Calu3 (cell line): ENCODE measurements around the gene TINCR. TPM values are rescaled to one million over a fixed set of nuclear protein-coding genes. Genes with fewer than 3 reads are reported as not detected.

Experiments
- BruUV-seq: library from RNA; stranded (reverse); fragments of 400-500 nt; replicated peaks from 2 replicates; lab custom pipeline; 2021; lab: Mats Ljungman, UMichigan
- CTCF ChIA-PET: fragments of 300-600 bp; sonication (Branson Sonifier 250); formaldehyde crosslinking; loops from one replicate; lab custom pipeline; 2022; ENCODE audit warnings: antibody characterized with exemption; lab: Charles Lee
- DNase-seq: peaks from one replicate; pipeline ENCODE4 v3.0.0; 2022
- H3K27ac Mint-ChIP-seq: one replicate; pipeline ENCODE4 v1.8.0; 2022; ENCODE audit warnings: mixed read lengths; ENCODE audit not compliant: unreplicated experiment
- H3K27me3 Mint-ChIP-seq: one replicate; pipeline ENCODE4 v1.8.0; 2022; ENCODE audit warnings: mixed read lengths; ENCODE audit not compliant: unreplicated experiment
- H3K36me3 Mint-ChIP-seq: one replicate; pipeline ENCODE4 v1.8.0; 2022; ENCODE audit warnings: mild to moderate bottlenecking, moderate library complexity, mixed read lengths; ENCODE audit not compliant: insufficient read depth, unreplicated experiment
- H3K4me1 Mint-ChIP-seq: one replicate; pipeline ENCODE4 v1.8.0; 2022; ENCODE audit warnings: mild to moderate bottlenecking, low read depth, mixed read lengths; ENCODE audit not compliant: unreplicated experiment
- H3K4me3 Mint-ChIP-seq: one replicate; pipeline ENCODE4 v1.8.0; 2022; ENCODE audit warnings: mild to moderate bottlenecking, low read depth, moderate library complexity, mixed read lengths; ENCODE audit not compliant: unreplicated experiment
- H3K9me3 Mint-ChIP-seq: one replicate; pipeline ENCODE4 v1.8.0; 2022; ENCODE audit warnings: low read depth, mixed read lengths; ENCODE audit not compliant: unreplicated experiment
- intact Hi-C: fragments of 100-400 bp; cut with micrococcal nuclease; formaldehyde crosslinking; loops from one replicate; pipeline ENCODE4 v1.10.0; 2022; ENCODE audit not compliant: unreplicated experiment
- total RNA-seq: library from RNA; stranded (reverse); gene quantifications from 2 replicates; pipeline ENCODE4 v1.2.3, GENCODE V29; 2022
- TF ChIP-seq, protein P1 (sequence below): fragments of 200-600 bp; IDR thresholded peaks from one replicate; pipeline ENCODE4 v1.8.0; 2022; ENCODE audit warnings: antibody characterized with exemption; ENCODE audit not compliant: unreplicated experiment

TINCR gene
- total RNA-seq, 1 experiment from 2014 or later = 0.40 TPM

DNA sequence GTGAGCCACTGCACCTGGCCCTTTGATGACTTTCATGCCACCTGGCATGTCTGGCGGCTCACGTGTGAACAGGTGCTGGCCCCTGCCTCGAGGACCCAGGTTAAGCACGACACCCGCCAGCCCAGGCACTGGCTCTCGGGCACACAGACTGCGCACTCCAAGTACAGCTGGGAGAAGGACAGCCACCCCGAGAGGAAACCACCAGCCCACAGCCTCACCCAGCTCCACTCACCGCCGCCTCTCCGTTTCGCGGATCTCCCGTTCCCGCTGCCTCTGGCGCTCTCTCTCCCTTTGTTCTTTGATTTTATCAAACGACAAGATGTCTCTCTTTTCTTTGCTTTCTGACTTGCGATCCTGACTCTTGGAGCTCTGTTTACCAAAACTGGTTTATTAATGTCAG lies 27.4 kb upstream of the TINCR start:
- CTCF ChIA-PET = interaction anchor here (0.6 kb wide), 1 partner anchor 881 kb away, joined by 3 read pairs; no protein-coding TSS in a partner anchor
- Mint-ChIP-seq H3K4me3 (no peak overlapping the region), H3K9me3 (no peaks in the 10 kb centered on the region), H3K4me1 (no peaks in the 10 kb centered on the region), H3K27ac (no peak overlapping the region), H3K36me3 (peaks cover 44% of the 10 kb centered on the region), H3K27me3 (no peaks in the 10 kb centered on the region)
- intact Hi-C loops = no loop called here
- no TSS peak for BruUV-seq
- TF ChIP-seq, protein P1, sequence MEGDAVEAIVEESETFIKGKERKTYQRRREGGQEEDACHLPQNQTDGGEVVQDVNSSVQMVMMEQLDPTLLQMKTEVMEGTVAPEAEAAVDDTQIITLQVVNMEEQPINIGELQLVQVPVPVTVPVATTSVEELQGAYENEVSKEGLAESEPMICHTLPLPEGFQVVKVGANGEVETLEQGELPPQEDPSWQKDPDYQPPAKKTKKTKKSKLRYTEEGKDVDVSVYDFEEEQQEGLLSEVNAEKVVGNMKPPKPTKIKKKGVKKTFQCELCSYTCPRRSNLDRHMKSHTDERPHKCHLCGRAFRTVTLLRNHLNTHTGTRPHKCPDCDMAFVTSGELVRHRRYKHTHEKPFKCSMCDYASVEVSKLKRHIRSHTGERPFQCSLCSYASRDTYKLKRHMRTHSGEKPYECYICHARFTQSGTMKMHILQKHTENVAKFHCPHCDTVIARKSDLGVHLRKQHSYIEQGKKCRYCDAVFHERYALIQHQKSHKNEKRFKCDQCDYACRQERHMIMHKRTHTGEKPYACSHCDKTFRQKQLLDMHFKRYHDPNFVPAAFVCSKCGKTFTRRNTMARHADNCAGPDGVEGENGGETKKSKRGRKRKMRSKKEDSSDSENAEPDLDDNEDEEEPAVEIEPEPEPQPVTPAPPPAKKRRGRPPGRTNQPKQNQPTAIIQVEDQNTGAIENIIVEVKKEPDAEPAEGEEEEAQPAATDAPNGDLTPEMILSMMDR = no peak
- no peak for DNase-seq

DNA sequence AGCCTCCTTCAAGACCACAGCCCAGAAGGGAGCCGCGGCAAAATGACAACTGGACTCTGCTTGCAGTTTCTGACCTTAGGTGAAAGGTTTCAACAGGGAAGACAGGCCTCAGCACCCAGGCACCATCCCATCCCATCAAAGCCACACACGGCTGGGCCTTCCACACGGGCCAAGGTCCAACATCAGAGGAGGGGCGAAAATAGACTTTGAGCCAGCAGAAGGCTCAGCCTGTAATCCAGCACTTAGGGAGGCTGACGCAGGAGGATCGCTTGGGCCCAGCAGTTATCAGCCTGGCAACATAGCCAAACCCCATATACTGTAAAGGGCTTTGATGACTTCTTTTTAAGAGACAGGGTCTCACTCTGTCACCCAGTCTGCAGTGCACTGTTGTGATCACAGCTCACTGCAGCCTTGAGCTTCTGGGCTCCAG lies 26.8 kb upstream of the TINCR start:
- H3K4me1 Mint-ChIP-seq = no peaks in the 10 kb centered on the region
- CTCF ChIA-PET = no interaction called here
- no peaks in the 10 kb centered on the region for H3K9me3 Mint-ChIP-seq
- peaks cover 41% of the 10 kb centered on the region for H3K36me3 Mint-ChIP-seq
- TF ChIP-seq, protein P1 = no peak
- H3K27ac Mint-ChIP-seq = no peak overlapping the region
- no peak for DNase-seq
- BruUV-seq = no TSS peak
- H3K27me3 Mint-ChIP-seq = no peaks in the 10 kb centered on the region
- intact Hi-C loops = no loop called here
- no peak overlapping the region for H3K4me3 Mint-ChIP-seq

DNA sequence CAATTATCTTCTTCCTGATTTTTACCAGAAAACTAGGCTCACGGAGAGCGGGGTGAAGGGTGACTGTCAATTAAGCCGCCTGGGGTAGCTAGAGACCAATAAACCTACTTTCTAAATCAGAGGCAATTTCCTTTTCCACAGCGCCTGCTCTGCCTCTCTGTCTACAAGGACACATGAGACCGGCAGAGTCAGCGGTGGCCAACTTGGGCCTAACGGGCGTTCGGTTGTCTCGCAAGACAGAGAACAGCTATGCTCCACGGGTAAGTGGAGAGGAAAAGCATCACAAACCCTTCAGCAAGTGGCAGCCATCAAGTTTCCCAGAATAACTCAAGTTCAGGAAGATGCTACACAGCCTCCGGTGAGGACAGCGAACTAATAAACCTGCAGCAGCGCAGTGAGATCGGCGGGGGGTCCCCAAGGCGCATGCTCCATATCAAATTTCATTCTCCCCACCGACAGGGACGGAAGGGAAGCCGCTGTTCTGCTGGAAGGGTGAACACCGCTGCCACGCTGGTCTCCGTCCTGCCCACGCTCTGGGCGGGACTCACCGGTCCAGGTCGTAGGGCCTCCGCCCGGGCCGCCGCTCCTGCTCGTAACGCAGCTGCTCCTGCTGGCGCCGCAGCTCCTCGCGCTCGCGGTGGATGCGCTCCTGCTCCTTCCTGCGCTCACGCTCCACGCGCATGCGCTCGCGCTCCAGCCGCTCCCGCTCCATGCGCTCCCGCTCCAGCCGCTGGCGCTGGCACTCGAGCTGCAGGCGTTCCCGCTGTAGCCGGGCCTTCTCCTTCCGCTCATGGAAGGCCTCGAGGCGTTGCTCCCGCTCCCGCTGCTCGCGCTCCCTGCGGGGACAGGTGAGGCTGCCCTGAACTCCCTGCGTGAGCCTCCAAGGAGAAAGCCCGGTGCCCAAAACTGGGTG lies 25.8 kb upstream of the TINCR start:
- H3K27ac Mint-ChIP-seq = no peak overlapping the region
- BruUV-seq = no TSS peak
- peaks cover 41% of the 10 kb centered on the region for H3K36me3 Mint-ChIP-seq
- intact Hi-C loops = no loop called here
- no peaks in the 10 kb centered on the region for H3K9me3 Mint-ChIP-seq
- no peaks in the 10 kb centered on the region for H3K4me1 Mint-ChIP-seq
- TF ChIP-seq, protein P1 = no peak
- H3K4me3 Mint-ChIP-seq = no peak overlapping the region
- H3K27me3 Mint-ChIP-seq = no peaks in the 10 kb centered on the region
- no peak for DNase-seq
- CTCF ChIA-PET = no interaction called here

DNA sequence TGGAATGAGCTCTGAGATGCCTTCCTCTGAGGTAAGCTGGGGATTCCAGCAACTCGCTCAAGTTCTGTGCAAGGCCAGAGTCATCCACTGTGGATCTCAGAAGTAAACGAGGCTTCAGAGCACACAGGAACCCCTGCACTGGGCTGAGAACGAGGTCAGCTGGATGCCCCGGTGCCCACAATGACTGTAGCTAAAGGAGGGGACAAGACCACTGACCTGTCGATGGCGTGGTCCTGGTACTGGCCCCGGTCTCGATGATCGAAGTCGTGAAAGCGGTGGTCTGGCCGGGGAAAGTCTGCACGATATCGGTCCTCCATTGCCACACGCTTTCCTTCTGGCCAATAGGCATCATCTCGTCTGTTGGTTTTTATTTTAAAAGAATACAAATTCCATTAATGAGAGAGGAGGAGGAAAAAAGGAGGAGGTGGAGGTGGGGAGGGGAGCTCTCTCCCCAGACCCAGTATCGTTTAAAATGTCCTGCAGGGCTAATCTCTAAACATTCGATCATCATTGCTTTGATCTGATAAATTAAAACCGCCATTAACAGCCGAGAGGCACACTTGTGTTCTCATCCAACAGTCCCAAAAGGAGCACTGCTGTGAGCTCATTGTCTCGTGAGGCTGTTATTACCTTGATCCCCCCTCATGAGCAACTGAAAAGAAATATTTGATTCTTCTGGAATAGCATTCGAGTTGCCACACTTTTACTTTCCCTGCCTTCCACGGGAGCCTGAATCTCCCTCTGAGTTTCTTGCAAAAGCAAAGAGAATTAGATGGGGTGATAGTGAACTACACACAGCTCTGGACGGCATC lies 25.0 kb upstream of the TINCR start:
- no TSS peak for BruUV-seq
- H3K36me3 Mint-ChIP-seq = peaks cover 47% of the 10 kb centered on the region
- H3K27ac Mint-ChIP-seq = no peak overlapping the region

More for the DNA sequence above, 25.0 kb upstream of the TINCR start:
- Mint-ChIP-seq H3K4me1 (no peaks in the 10 kb centered on the region), H3K4me3 (no peak overlapping the region), H3K27me3 (no peaks in the 10 kb centered on the region), H3K9me3 (no peaks in the 10 kb centered on the region)
- DNase-seq = no peak
- TF ChIP-seq, protein P1 = no peak
- intact Hi-C loops = no loop called here
- CTCF ChIA-PET = no interaction called here
